Smooth muscle cell (in vitro differentiated cells): ENCODE results near the gene EIF2B5. TPM values are rescaled to one million over a fixed set of nuclear protein-coding genes. Genes with fewer than 3 reads are reported as not detected.

Source experiments
- DNase-seq: peaks from one replicate; lab custom pipeline; 2025; ENCODE audit not compliant: unreplicated experiment; lab: John Stamatoyannopoulos, UW
- H2AFZ ChIP-seq: fragments of 200-600 bp; sonication (generic); 2 replicates; pipeline ENCODE4 v1.6.0; 2016; ENCODE audit warnings: antibody characterized with exemption, low read depth, mild to moderate bottlenecking
- H3F3A ChIP-seq: fragments of 200-600 bp; sonication (generic); 2 replicates; pipeline ENCODE4 v1.6.0; 2017; ENCODE audit warnings: antibody characterized with exemption, low read depth
- H3K27ac ChIP-seq: fragments of 200-600 bp; sonication (generic); 2 replicates; pipeline ENCODE4 v1.5.1; 2016; ENCODE audit warnings: low read depth, mild to moderate bottlenecking
- H3K27me3 ChIP-seq: fragments of 200-600 bp; sonication (generic); 2 replicates; pipeline ENCODE4 v1.6.1; 2016; ENCODE audit warnings: low read depth, mild to moderate bottlenecking
- H3K36me3 ChIP-seq: fragments of 200-600 bp; sonication (generic); 2 replicates; pipeline ENCODE4 v1.5.1; 2016; ENCODE audit warnings: low read depth
- H3K4me1 ChIP-seq: fragments of 200-600 bp; sonication (generic); 2 replicates; pipeline ENCODE4 v1.5.1; 2016; ENCODE audit warnings: low read depth
- H3K4me2 ChIP-seq: fragments of 200-600 bp; sonication (generic); 2 replicates; pipeline ENCODE4 v1.6.0; 2016; ENCODE audit warnings: mild to moderate bottlenecking
- H3K4me3 ChIP-seq: fragments of 200-600 bp; sonication (generic); 2 replicates; pipeline ENCODE4 v1.5.1; 2016; ENCODE audit warnings: mild to moderate bottlenecking
- H3K79me2 ChIP-seq: fragments of 200-600 bp; sonication (generic); 2 replicates; pipeline ENCODE4 v1.6.0; 2016; ENCODE audit warnings: low read depth, mild to moderate bottlenecking
- H3K9ac ChIP-seq: fragments of 200-600 bp; sonication (generic); 2 replicates; pipeline ENCODE4 v1.6.0; 2016; ENCODE audit warnings: low read depth
- H3K9me3 ChIP-seq: fragments of 200-600 bp; sonication (generic); replicated peaks from 2 replicates; pipeline ENCODE4 v1.5.1; 2016; ENCODE audit warnings: low read depth
- H4K20me1 ChIP-seq: fragments of 200-600 bp; sonication (generic); 2 replicates; pipeline ENCODE4 v1.6.0; 2016; ENCODE audit warnings: low read depth
- CTCF ChIP-seq: fragments of 200-600 bp; sonication (generic); IDR thresholded peaks from 2 replicates; pipeline ENCODE4 v1.5.1; 2017; ENCODE audit warnings: borderline replicate concordance, mild to moderate bottlenecking, antibody characterized with exemption; ENCODE audit not compliant: insufficient read depth, poor library complexity, severe bottlenecking
- WGBS: methylation state at CpG from one replicate; pipeline ENCODE4 v1.1.7; 2016; ENCODE audit warnings: low lambda C conversion rate; 5-methylcytosine and 5-hydroxymethylcytosine counted together
- polyA plus RNA-seq: library from polyadenylated mRNA; unstranded; fragments of >200 nt; fragmentation: Nextera tagmentation; extraction: Ambion mirVana; gene quantifications from 2 replicates; pipeline ENCODE4 v1.2.1, GENCODE V29; 2016
- total RNA-seq: library from RNA; depleted of rRNA; stranded (reverse); fragments of >200 nt; gene quantifications from 2 replicates; pipeline ENCODE4 v1.2.3, GENCODE V29; 2014

The EIF2B5 gene
- total RNA-seq (23.5 and 25.3 TPM in 2 replicates), polyA plus RNA-seq (32.3 and 50.4 TPM in 2 replicates)

- peak within 1 kb of the TSS; percentile 86 for H3K4me2 ChIP-seq
- 1% methylated on average over 53 of the region's 56 CpGs for WGBS
- peaks cover 46% of the 10 kb centered on the region for H3K79me2 ChIP-seq
- peak; percentile 75 for DNase-seq
- H2AFZ ChIP-seq = peak within 1 kb of the TSS; percentile 97
- H3K4me3 ChIP-seq = peak within 1 kb of the TSS; percentile 81
- peak within 1 kb of the TSS; percentile 21 for H3K27ac ChIP-seq
- peak; percentile 35 for TF ChIP-seq CTCF
- H3K36me3 ChIP-seq = no peaks in the 10 kb centered on the region
- H3K9me3 ChIP-seq = no peaks in the 10 kb centered on the region
- peak within 1 kb of the TSS; percentile 82 for H3K9ac ChIP-seq
- H3K4me1 ChIP-seq = peaks cover 11% of the 10 kb centered on the region
- H3K27me3 ChIP-seq = no peaks in the 10 kb centered on the region
- H4K20me1 ChIP-seq = peaks cover 8% of the 10 kb centered on the region
- H3F3A ChIP-seq = peaks cover 7% of the 10 kb centered on the region
Measured at GRCh38 chr3:184135149-184135910, at the start of gene EIF2B5. Gene EIF2B5 (plus strand): TSS chr3:184135358. CDS start chr3:184135386, 28 bp downstream.

- no peaks in the 10 kb centered on the region for H3K4me1 ChIP-seq
- H2AFZ ChIP-seq = no peak overlapping the region
- no peaks in the 10 kb centered on the region for H3K36me3 ChIP-seq
- H3K27ac ChIP-seq = no peak overlapping the region
- H3K27me3 ChIP-seq = no peaks in the 10 kb centered on the region
- TF ChIP-seq CTCF = no peak
- H4K20me1 ChIP-seq = no peaks in the 10 kb centered on the region
- 62% methylated on average over 3 of the region's 3 CpGs for WGBS
- DNase-seq = no peak
- no peak overlapping the region for H3K9ac ChIP-seq
- H3K4me2 ChIP-seq = no peak overlapping the region
- no peaks in the 10 kb centered on the region for H3K9me3 ChIP-seq
- no peaks in the 10 kb centered on the region for H3K79me2 ChIP-seq
- no peaks in the 10 kb centered on the region for H3F3A ChIP-seq
- no peak overlapping the region for H3K4me3 ChIP-seq
Measured at GRCh38 chr3:184085389-184085852, 49.7 kb upstream of the EIF2B5 start.

- H3F3A ChIP-seq = no peaks in the 10 kb centered on the region
- 95% methylated on average over 3 of the region's 3 CpGs for WGBS
- no peak for TF ChIP-seq CTCF
- no peak overlapping the region for H3K4me2 ChIP-seq
- no peak overlapping the region for H3K27ac ChIP-seq
- H3K79me2 ChIP-seq = no peaks in the 10 kb centered on the region
- H3K4me1 ChIP-seq = no peaks in the 10 kb centered on the region
- DNase-seq = no peak
- no peaks in the 10 kb centered on the region for H4K20me1 ChIP-seq
- H3K4me3 ChIP-seq = no peak overlapping the region
- no peak overlapping the region for H3K9ac ChIP-seq
- no peak overlapping the region for H2AFZ ChIP-seq
- H3K9me3 ChIP-seq = peaks cover 14% of the 10 kb centered on the region
- H3K36me3 ChIP-seq = no peaks in the 10 kb centered on the region
- H3K27me3 ChIP-seq = no peaks in the 10 kb centered on the region
Measured at GRCh38 chr3:184092199-184092598, 43.0 kb upstream of the EIF2B5 start.
